Spleen (tissue), 11 donors: Measurements from ENCODE around the gene GOLGA8H. TPM values are rescaled to one million over a fixed set of nuclear protein-coding genes. Genes with fewer than 3 reads are reported as not detected.
"Not testable (repeated sequence)": the region's sequence is repeated elsewhere in the genome, so short reads cannot be mapped to it uniquely, and the experiment has no call there.

ENCODE experiments used
- DNase-seq: peaks from one replicate; pipeline ENCODE4 v3.0.0-alpha.2; 2020
- H3K27ac ChIP-seq, 8 donors: fragments of 200-600 bp; sonication (generic) in 7 of 8; 1 replicate in 4 of 8; 2 replicates in 4 of 8; pipeline versions ENCODE4 v1.5.0 to v1.8.0; 2016 to 2021; ENCODE audit warnings: inconsistent platforms in 4 of 8, mild to moderate bottlenecking in 4 of 8, moderate library complexity in 1 of 8
- H3K27me3 ChIP-seq, 7 donors: fragments of 200-600 bp; sonication (generic) in 6 of 7; replicated peaks in 1 of 7; 1 replicate in 4 of 7; 2 replicates in 3 of 7; pipeline versions ENCODE4 v1.5.0 to v1.8.0; 2016 to 2021; ENCODE audit warnings: inconsistent platforms in 3 of 7, mild to moderate bottlenecking in 1 of 7
- H3K36me3 ChIP-seq, 6 donors: fragments of 200-600 bp; sonication (generic) in 5 of 6; 1 replicate in 4 of 6; 2 replicates in 2 of 6; pipeline versions ENCODE4 v1.5.0 to v1.8.0; 2016 to 2021; ENCODE audit warnings: inconsistent platforms in 2 of 6
- H3K4me1 ChIP-seq, 6 donors: fragments of 200-600 bp; sonication (generic) in 5 of 6; 1 replicate in 3 of 6; 2 replicates in 3 of 6; pipeline versions ENCODE4 v1.5.0 to v1.8.0; 2016 to 2021; ENCODE audit warnings: inconsistent platforms in 3 of 6
- H3K4me3 ChIP-seq, 8 donors: fragments of 200-600 bp; sonication (generic) in 7 of 8; 1 replicate in 4 of 8; 2 replicates in 4 of 8; pipeline versions ENCODE4 v1.5.0 to v1.8.0; 2016 to 2021; ENCODE audit warnings: inconsistent platforms in 4 of 8, mild to moderate bottlenecking in 4 of 8, moderate library complexity in 2 of 8
- H3K9me3 ChIP-seq, 8 donors: fragments of 200-600 bp; sonication (generic) in 7 of 8; 1 replicate in 4 of 8; 2 replicates in 4 of 8; pipeline versions ENCODE4 v1.5.0 to v1.8.0; 2016 to 2021; ENCODE audit warnings: inconsistent platforms in 4 of 8
- CTCF ChIP-seq, 11 experiments: fragments of 200-600 bp in 7 of 11; fragments of 450-650 bp in 4 of 11; sonication (generic) in 4 of 11; IDR thresholded peaks in 8 of 11; conservative IDR thresholded peaks in 3 of 11; 1 replicate in 7 of 11; 2 replicates in 4 of 11; pipeline versions ENCODE4 v1.4.0 to v1.8.0; 2016 to 2021; ENCODE audit warnings: antibody characterized with exemption in 11 of 11, inconsistent platforms in 4 of 11, mild to moderate bottlenecking in 1 of 11
- POLR2AphosphoS5 ChIP-seq, 3 donors: sonication (generic); formaldehyde crosslinking; IDR thresholded peaks; one replicate each; pipeline ENCODE4 v1.5.1; 2017; ENCODE audit warnings: antibody characterized with exemption in 3 of 3
- WGBS, 5 donors: extraction: QIAGEN DNeasy Blood & Tissue Kit in 3 of 5; methylation state at CpG; one replicate each; pipeline versions ENCODE4 v1.1.5 to v1.1.7; 2013 to 2018; 5-methylcytosine and 5-hydroxymethylcytosine counted together
- intact Hi-C: fragments of 100-400 bp; cut with DNase I; formaldehyde crosslinking; loops from one replicate; pipeline ENCODE4 v1.15.0; 2023; ENCODE audit warnings: low total_unique reads
- polyA plus RNA-seq, 3 donors: library from polyadenylated mRNA; stranded (reverse); fragments of 200-250 nt; gene quantifications; one replicate each; pipeline ENCODE4 v1.2.1, GENCODE V29; 2013
- total RNA-seq, 7 donors: library from RNA; depleted of rRNA in 3 of 7; stranded (reverse); fragments of >200 nt in 3 of 7; fragmentation: NEBNext Ultra II Directional in 4 of 7; extraction: Animal tissue kit (Norgen Biotek cat#: 25700) in 4 of 7; gene quantifications; one replicate each; pipeline versions ENCODE4 v1.1.0 to v1.2.1, GENCODE V29; 2016 to 2021
- donor health status: healthy with polysubstance abuse.
- donor health status: DM: no; HTN: no; CAD: no; lungs with moderate emphysema.
- donor health status: DM: no; HTN: no; CAD: no.
- donor health status: Bipolar disorder and iron deficiency.
- donor health status: healthy.
- donor health status: DM: no; HTN: no; CAD: no.
- donor health status: DM: yes; HTN: yes; CAD: no.

Gene GOLGA8H
- total and polyA plus RNA-seq, 10 donors, result 0.06 to 2.1 (median 0.72) TPM; not detected in 1

DNA sequence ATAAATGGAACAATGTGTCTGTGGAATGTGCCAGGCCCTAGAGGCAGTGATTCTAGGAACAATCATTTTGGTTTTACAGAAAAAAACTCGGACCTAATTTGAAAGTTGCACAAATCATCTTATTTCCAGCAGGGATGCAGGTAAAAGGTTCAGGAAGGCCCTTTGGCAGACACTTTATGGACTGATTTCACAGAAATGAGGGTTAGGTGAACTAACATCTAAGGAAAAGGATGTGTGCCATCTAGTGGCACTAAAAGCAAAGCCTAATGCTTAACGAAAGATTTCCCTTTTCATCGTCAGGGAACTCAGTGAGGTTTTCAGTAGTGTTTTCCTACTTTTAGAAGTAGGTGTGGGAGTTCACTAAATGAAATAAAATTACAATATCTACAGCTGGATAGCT, 17.5 kb downstream of the GOLGA8H start:
- DNase-seq, H3K4me3 ChIP-seq, H3K36me3 ChIP-seq, H3K9me3 ChIP-seq, H3K27me3 ChIP-seq, intact Hi-C loops, H3K27ac ChIP-seq: not testable (repeated sequence)
- 3 to 18% (median 11%) methylated on average over 1 to 2 of the region's 3 CpGs for WGBS, 5 donors
- peak in 4 of 11 experiments; percentile 23 to 47 (median 28) for TF ChIP-seq CTCF (IDR thresholded peaks at IDR 0.05 in 8 of 11, conservative IDR thresholded peaks at IDR 0.05 in 3 of 11)
- H3K4me1 ChIP-seq, result peaks cover 0 to 16% (median 7%) of the 10 kb centered on the region in 6 donors

DNA sequence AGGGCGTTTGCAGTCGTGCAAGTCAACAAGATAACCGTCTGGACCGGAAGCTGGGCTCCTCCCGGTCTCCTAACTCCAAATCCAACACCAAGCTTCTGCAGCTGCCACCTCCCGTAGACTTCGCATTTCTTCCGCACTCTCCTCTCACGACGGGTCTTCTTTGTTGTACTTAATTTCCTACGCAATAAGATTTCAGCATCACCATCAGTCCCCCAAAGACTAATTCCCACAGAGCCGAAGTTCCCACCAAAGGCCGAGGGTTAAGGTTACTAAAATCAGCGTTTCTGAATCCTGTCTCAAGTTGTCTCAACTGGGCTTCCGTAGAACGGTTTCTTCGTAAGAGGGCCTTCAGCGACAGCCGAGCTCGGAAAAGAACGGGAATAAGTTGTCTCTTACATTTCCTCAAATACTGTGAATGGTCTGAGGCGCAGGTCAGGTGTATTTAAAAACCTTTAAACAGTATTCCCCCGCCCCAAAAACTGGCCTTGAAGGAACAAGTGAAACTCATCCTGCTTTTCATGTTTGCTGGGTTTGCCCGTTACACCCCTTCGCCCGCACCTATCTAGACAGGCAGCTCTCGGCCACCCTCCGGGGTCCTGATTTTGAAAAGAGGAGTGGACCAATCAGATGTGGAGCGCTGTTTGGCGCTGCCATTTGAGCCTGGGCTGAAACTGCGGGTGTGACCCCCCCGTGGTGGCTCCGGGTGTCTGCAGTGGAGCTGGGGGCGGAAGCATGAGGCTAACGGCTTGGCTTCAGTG, 21.8 kb downstream of the GOLGA8H start, which contains the start of gene ARHGAP11B:
Gene ARHGAP11B, plus strand, starts transcription at position 693 of the 758 bp plus-strand sequence.
- H3K27ac ChIP-seq, result peak within 1 kb of the TSS; percentile 77 to 95 (median 88)
- H3K36me3 ChIP-seq, H3K9me3 ChIP-seq, H3K27me3 ChIP-seq, intact Hi-C loops: not testable (repeated sequence)
- H3K4me1 ChIP-seq, result peaks cover 0 to 38% (median 11%) of the 10 kb centered on the region in 6 donors
- peak within 1 kb of the TSS; percentile 33 to 80 (median 59) for H3K4me3 ChIP-seq
- DNase-seq, result peak; percentile 97
- WGBS, 5 donors, result 0 to 1% (median 0%) methylated on average over 33 to 35 of the region's 35 CpGs
- peak; percentile 75 to 77 (median 75) for TF ChIP-seq POLR2AphosphoS5 (IDR thresholded peaks at IDR 0.05)
- TF ChIP-seq CTCF (IDR thresholded peaks at IDR 0.05 in 8 of 11, conservative IDR thresholded peaks at IDR 0.05 in 3 of 11), result peak in 2 of 11 experiments; percentile 15 to 37

GRCh38 chr15:30626194-30626565, 22.4 kb downstream of the GOLGA8H start:
- H3K27ac ChIP-seq, result peak overlapping the region in 7 of 8 donors; percentile 85 to 95 (median 89)
- H3K36me3 ChIP-seq, H3K27me3 ChIP-seq, H3K9me3 ChIP-seq, intact Hi-C loops, DNase-seq: not testable (repeated sequence)
- 0 to 1% (median 0%) methylated on average over 6 to 12 of the region's 22 CpGs for WGBS, 5 donors
- peaks cover 0 to 36% (median 10%) of the 10 kb centered on the region in 6 donors for H3K4me1 ChIP-seq
- H3K4me3 ChIP-seq, result peak overlapping the region; percentile 33 to 80 (median 59)

- Histone ChIP-seq H3K4me1 (peaks cover 0 to 33% (median 9%) of the 10 kb centered on the region in 6 donors), H3K27ac (peak overlapping the region in 6 of 8 donors; percentile 85 to 95 (median 90)), H3K4me3 (peak overlapping the region in 7 of 8 donors; percentile 38 to 80 (median 60))
- H3K36me3 ChIP-seq, H3K27me3 ChIP-seq, H3K9me3 ChIP-seq, intact Hi-C loops, DNase-seq: not testable (repeated sequence)
- 0 to 2% (median 1%) methylated on average over 12 to 20 of the region's 20 CpGs for WGBS, 5 donors
These were observed 22.8 kb downstream of the GOLGA8H start for GRCh38 chr15:30626632-30627031.
